Hindlimb muscle (tissue), 1 donor: ENCODE measurements around the gene LTBP1. TPM values are rescaled to one million over a fixed set of nuclear protein-coding genes. Genes with fewer than 3 reads are reported as not detected.
"Not testable (repeated sequence)": the region's sequence is repeated elsewhere in the genome, so short reads cannot be mapped to it uniquely, and the experiment has no call there.

Experiments
- DNase-seq: peaks from one replicate; pipeline ENCODE4 v3.0.0-alpha.2; 2013
- polyA plus RNA-seq: library from polyadenylated mRNA; unstranded; fragments of 120-200 nt; gene quantifications from one replicate; pipeline ENCODE4 v1.2.1, GENCODE V29; 2013; ENCODE audit not compliant: insufficient read length

Gene LTBP1
- polyA plus RNA-seq, 1 donor: 43.3 TPM

DNA sequence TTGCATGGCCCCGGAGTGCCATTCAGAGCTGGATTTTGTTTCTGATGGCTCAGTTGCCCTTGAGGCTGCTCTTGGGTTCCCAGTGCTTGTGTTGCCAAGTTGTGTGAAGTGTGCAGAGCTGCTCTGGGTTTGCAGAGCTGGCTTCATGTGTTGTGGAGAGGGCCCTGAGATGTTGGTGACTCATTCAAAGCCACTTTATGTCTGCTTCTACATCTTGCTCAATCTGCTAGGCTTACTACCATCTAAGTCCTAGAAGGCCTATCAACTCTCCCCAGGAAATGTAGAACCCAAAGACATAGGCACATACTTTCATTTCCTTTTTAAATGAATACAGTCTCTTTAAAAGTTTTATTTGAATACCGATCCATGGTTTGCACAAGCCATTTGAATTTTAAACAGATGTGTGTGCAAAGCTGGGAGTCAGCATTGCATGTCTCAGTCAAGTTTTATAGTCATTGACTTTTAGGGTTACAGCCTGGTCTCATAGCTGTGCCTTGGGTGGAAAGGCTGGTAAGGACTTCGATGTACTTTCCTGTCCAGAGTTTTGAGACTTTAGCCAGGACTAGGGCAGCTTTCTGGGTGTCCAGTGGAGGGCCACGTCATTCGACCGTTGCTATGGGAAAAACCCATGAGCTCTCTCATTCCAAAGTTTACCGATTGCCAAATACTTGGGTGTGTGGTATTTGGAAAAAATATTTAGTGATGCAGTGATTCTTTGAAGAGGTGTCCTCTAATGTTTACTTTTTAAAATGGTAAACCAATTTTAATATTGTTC, 105.0 kb downstream of the LTBP1 start:
- DNase-seq: no peak

DNA sequence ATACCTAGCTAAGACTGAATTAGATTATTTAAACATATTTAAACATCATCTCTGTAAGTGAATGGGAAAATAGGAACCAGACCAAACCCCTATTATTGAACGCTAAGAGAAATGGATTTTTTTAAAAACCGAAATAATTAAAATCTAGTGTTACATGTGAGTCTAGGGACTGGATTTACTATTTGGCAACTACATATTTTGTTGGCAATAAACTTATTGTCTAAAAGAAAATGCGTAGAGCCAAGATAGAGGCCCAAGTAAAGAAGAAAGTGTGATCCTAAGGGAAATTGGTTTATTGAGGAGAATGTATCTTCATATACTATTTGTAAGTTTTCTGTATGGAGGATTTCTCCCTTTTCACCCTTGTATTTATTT, 105.6 kb downstream of the LTBP1 start:
- DNase-seq: no peak

DNA sequence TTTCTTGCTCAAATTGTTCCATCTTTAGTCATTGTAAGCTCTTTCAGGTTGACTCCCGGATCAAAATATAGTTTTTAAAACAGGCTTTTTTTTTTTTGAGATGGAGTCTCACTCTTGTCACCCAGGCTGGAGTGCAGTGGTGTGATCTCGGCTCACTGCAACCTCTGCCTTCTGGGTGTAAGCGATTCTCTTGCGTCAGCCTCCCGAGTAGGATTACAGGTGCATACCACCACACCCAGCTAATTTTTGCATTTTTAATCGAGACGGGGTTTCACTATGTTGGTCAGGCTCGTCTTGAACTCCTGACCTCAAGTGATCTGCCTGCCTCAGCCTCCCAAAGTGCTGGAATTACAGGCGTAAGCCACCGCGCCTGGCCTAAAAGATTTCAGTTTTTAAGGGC, 106.0 kb downstream of the LTBP1 start:
- DNase-seq: not testable (repeated sequence)

DNA sequence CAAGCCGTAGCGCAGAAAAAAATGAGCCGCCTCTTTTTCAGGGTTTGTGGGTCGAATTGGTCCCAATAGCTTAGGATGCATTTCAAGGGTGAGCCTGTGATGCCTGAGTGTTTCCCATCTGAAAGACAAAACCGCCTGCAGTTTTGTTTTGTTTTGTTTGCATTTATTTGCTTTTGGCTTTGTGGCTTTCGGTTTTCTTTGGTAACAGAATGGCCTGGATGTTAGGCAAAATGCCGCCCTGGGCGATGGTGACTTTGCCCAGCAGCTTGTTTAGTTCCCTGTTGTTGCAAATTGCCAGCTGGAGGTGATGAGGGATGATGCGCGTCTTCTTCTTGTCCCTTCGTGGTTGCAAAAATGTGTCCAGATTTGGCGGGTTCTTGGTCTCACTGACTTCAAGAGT, 109.4 kb downstream of the LTBP1 start:
- DNase-seq: no peak

DNA sequence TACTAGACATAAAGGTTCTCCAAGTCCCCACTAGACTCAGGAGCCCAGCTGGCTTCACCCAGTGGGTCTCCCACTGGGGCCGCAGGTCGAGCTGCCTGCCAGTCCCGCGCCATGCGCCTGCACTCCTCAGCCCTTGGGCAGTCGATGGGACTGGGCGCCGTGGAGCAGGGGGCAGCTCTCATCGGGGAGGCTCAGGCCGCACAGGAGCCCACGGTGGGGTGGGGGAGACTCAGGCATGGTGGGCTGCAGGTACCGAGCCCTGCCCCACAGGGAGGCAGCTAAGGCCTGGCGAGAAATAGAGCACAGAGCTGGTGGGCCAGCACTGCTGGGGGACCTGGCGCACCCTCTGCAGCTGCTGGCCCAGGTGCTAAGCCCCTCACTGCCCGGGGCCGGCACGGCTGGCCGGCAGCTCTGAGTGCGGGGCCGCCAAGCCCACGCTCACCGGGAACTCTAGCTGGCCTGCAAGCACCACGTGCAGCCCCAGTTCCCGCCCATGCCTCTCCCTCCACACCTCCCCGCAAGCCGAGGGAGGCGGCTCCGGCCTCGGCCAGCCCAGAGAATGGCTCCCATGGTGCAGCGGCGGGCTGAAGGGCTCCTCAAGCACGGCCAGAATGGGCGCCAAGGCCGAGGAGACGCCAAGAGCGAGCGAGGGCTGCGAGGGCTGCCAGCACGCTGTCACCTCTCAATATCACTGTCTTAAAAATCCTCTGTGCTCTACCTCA, 110.7 kb downstream of the LTBP1 start:
- not testable (repeated sequence) for DNase-seq

DNA sequence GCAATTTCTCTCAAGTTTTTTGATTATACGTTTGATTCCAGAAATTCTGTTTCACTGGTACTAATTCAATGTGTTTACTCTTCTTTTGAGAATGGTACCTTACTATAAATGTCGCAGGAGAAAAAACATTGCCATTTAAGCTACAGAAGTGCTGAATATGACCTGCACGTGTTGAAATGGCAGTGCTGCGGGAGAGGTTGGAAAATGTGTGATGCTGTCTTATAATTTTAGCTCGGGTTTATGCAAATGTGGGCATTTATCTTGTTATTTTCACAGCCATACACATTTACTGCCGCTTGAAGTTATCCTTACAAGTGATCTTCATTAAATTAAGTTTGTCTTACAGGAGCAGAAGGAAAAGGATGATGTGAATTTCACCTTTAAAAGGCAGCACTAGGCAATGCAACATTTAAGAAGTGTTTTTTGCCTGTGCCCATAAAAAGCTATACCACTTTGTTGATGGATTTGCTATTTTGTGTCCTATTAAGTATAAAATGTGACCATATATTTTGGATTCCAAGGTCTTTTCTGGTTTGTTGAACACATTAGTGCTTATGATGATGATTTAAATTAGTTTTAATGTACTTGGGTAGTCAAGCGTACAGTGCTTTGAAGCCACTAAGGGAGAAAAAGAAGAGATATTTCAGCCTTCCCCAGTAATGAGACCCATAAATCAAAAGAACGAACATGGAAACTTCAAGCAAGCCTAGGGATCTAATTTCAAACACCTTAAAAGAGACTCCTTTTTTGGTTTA, 112.1 kb downstream of the LTBP1 start:
- DNase-seq: no peak

DNA sequence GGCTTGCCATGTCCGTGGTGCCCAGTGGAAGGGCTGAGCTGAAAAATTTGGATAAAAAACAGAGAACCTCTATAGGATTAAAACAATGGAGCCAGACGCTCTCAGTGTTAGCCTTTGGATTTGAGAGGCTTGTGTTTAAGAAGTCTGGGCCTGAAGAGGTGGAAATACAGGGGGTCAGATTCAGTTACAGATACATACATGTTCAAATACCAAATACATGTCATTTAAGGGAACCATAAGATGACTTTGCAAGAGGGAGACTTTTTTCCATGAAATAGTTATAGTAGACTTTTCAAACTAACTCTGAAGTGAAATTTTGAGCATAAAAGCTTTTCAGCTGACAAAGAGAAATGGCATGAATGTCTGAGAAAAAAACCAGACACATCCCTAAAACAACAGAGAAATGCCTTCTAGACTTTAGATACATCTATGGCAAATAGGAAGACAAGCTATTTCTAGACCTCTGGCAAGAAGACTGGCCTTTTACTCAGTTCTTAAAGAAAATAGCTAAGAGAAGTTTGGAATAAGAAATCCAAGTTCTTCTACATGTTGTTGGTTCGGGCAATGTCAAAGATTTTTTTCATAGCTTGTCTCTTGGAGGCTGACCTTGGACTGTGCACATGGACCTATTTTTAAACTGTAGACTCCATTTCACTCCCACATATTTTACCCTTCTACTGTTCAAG, 112.9 kb downstream of the LTBP1 start:
- no peak for DNase-seq

DNA sequence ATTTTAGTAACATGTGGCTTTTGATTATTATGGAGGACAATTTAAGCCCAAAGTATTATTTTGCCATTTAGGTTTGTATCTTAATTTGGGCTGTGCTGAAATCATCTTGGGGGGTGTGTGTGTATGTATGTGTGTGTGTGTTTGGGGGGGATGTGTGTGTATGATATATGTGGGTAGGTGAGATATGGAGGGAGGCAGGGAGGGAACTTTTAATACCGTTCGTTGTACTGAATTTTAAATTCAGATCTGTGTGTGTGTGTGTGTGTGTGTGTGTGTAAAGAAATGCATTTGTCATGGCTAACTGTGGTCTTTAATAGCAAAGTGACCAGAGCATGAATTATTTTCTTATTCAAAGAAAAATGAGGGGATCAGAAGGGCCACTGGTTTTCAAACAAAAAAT, 113.7 kb downstream of the LTBP1 start:
- no peak for DNase-seq

DNA sequence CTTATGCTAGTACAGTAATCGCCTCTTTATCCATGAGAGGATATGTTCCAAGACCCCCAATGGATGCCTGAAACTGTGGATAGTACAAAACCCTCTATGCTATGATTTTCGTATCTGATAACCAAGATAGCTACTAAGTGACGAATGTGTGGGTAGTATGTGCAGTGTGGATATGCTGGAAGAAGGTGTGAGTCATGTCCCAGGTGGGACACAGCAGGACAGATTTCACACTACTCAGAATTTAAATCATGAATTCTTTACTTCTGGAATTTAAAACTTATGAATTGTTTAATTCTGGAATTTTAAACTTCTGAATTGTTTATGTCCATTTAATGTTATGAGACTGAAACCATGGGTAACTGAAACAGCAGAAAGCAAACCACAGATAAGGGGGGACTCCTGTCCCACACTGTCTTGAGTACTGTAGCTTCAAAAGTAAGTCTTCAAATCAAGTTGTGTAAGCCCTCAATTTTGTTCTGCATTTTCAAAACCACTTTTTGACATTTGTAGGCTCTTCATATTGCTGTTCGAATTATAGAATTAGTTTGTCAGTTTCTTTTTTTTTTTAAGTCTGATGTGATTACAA, 116.0 kb downstream of the LTBP1 start:
- DNase-seq: no peak

DNA sequence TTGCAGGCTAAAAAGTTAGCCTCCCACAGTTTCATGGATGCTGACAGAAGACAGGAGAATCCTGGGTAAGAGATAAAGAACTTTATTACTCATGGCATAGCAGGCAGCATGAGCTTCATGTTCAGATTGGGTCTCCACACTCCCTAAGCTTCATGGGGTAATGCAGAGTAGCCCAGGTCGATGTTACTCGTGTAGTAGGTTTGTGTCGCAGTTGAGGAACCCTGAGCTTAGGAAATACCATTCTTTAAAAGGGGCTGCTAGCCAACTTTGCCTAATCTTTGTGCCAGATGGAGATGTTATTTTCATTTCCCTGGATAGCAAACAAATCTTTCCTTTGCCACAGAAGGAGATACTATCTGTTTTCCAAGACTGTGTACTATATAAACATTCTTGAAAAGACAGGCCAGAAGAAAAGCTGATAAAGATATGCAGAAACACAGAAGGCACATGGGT, 117.6 kb downstream of the LTBP1 start:
- no peak for DNase-seq

DNA sequence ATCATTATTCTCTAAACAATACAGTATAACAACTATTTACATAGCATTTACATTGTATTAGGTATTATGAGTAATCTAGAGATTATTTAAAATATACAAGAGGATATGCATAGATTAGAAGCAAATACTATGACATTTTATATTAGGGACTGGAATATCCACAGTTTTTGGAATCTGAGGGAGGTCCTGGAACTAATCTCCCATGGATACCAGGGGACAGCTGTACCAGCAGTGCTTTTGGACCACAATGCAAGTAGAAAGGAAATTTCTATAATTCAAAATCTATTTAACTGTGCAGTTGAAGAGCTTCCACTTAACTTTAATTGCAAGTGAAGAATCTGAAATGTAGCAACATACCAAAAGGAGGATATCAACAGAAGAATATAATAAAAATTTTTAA, 120.8 kb downstream of the LTBP1 start:
- DNase-seq: no peak

DNA sequence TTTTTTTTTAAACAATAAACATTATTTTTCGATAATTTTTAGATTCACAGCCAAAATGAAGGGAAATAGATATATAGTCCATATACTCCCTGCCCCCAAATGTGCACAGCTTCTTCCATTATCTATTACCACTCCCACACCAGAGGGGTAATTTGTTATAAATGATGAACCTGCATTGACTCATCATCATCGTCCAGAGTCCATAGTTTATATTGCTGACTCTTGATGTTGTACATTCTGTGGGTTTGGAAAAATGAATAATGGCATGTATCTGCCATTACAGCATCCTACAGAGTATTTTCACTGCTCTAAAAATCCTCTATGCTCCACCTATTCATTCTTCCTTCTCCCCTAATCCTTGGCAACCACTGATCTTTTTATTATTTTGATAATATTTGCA, 121.5 kb downstream of the LTBP1 start:
- DNase-seq: no peak

DNA sequence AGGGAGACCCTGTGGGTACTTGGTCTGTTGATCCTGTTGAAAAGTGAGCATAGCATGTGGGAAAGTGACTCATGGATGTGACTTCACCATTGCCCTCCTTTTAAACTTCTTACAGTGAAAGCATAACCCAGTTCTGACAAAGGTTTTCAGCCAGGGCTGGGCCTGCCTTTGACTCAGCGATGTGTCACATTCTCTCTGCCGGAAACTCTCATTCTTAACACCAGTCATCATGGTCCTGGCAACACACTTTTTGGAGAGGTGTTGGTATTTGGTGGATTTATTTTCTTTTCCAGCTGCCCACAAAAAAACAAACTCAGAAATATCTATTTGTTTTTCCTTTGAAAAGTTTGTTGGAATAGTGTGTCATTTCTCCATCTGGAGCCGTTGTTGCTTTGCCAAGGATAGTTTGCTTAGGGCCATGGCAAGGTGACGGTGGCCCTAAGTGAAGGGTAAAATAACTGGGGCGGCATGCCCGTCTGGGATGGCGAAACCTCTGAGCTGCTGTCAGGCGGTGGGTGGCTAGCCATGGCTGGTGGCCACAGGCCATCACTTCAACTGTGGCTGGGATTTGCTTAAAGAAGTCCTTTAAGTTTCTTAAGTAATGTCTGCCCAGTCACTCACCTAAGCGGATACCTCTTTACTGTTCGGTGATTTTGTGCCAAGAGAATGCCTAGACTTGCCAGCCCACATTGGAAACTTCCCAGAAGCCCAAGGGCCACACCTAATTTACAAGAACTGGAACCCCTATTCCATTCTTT, 123.3 kb downstream of the LTBP1 start:
- DNase-seq: no peak

DNA sequence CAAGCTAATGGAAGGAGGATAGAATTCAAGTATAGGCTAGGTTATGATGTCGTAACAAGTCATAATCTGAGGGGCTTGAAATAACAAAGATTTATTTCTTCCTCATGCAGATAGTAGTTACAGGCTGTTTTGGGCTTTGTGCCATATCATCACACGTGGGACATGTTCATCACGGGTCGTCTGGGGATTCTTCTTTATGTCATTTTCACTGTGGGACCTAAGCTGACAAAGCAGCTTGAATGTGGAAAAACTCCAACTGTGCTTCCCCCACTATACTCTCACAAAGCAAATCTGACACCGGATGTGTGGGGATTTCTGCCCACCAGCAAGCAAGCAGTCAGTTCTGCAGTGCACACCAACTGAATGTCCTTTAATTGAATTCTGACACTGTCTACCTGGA, 124.8 kb downstream of the LTBP1 start:
- DNase-seq: no peak

DNA sequence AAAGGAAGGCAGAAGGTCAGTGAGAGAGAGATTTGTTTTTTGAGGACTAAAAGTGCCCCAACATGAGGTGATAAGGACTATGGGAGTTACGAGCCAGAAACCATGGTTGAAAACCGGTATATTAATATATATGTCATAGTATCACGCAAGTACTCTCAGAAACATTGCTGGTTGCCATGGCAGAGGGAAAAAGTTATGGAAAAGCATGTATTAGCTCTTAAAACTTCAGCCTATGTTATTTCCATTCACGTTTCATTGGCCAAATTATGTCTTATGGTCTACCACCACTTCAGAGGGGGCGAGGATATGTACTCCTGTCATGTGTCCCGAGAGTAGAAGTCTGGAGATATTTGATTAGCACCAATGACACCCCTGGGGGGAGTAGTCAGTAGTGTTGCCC, 125.9 kb downstream of the LTBP1 start:
- DNase-seq: no peak

DNA sequence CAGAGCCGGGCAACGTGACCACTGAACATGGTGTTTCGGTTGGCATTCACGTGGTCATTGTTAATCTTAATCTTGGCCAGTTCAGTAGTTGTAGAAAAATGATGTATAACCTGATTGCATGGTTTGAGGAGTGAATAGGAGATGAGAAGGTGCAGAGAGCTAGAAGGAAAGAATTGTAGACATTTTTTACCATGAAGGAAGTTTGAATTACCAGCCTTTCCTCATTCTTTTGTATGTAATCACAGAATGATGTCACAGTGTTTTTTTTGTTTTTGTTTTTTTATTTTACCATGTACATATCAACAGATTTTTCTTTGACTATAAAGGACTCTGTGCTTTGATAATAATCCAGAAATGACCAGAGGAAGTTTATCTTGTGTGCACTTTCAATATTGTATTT, 126.3 kb downstream of the LTBP1 start:
- DNase-seq: no peak

DNA sequence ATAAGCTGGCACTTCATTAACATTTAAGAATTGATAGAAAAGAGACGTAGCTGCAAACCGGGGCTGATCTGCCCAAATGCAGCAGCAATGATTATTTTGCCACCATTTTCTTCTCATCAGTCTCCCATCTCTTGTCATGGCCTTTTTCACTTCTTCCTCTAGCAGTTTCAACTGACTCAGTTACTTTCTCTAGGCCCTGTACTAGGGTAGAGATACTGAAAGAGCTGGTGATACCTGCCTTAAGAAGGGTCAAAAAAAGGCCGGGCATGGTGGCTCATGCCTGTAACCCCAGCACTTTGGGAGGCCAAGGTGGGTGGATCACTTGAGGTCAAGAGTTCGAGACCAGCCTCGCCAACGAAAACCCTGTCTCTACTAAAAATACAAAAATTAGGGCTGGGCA, 127.4 kb downstream of the LTBP1 start:
- no peak for DNase-seq

DNA sequence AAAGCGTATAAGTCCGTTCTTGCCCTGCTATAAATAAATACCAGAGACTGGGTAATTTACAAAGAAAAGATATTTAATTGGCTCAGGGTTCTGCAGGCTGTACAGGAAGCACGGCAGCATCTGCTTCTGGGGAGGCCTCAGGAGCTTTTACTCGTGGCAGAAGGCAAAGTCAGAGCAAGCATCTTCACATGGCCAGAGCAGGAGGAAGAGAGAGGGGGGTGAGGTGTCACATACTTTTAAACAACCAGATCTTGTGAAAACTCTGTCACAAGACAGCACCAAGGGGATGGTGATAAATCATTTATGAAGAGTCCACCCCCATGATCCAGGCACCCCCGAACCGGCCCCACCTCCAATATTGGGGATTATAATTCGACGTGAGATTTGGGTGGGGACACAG, 130.6 kb downstream of the LTBP1 start:
- DNase-seq: no peak

DNA sequence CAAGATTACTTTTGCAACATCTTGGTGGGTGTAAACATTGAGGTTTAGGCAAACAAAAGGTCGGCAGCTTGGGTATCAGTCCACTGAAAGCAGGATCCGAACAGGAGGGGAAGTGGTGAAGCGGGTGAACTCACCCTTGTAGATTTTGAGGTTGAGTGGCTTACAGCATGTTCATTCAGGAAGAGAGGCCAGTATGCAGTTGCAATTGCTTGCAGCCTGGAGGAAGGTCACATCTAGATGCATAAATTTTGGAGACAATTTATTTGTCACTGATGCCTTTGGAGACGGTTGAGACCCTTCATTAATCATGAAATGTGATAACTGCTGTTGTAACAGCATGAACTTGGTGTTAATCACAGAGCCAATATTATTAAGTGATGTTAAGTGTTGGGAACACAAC, 131.1 kb downstream of the LTBP1 start:
- no peak for DNase-seq

DNA sequence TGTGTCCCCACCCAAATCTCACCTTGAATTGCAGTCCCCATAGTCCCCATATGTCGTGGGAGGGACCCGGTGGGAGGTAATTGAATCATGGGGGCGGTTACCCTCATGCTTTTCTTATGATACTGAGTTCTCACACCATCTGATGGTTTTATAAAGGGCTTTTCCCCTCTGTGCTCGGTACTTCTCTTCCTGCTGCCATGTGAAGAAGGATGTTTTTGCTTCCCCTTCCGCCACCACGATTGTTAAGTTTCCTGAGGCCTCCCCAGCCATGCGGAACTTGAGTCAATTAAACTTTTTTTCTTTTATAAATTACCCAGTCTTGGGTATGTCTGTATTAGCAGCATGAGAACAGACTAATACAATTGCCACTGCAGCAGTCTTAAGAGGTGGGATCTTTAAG, 134.9 kb downstream of the LTBP1 start:
- no peak for DNase-seq

DNA sequence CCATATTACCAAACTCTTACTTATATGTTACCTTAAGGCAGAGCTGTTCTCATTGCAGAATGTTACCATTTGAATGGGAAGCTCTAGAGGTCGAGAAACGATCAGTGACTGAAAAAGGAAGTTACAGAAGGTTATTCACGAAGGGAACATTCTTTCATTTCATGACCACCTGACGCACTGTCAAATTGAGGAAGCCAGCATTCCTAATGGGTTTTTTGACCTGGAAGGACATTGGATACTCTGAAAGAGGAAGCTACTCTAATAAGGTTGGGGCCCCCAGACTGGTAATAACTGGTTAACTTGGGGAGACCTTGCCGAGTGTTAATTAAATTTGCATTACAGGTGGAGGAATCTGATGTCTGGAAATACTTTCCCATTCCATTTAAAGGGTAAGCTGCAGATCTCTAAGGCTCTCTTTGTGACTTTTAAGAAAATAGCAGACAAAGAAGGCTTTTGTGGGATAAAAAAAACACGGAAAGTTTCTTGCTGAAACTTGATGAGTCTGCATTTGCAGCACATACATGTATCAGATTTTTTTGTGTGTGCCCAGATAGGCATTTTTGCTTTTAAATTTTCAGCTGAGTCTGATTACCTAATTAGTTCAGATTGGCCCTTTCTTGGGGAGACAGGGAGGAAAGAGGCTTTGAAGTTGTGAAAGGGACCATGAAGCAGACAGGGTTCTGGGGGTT, 137.1 kb downstream of the LTBP1 start:
- DNase-seq: no peak
